Measurements from ENCODE around the gene ATP1A1. TPM values are rescaled to one million over a fixed set of nuclear protein-coding genes. Genes with fewer than 3 reads are reported as not detected.
A peak's percentile ranks its signal among the peaks of the same experiment; 100 is the strongest.

ATP1A1 gene
- total and polyA plus RNA-seq, 9 of the 15 experiments (the other 6 are each of a cell fraction or from before 2014, with no cell fraction given): 99.3 to 513 (median 234) TPM

DNA sequence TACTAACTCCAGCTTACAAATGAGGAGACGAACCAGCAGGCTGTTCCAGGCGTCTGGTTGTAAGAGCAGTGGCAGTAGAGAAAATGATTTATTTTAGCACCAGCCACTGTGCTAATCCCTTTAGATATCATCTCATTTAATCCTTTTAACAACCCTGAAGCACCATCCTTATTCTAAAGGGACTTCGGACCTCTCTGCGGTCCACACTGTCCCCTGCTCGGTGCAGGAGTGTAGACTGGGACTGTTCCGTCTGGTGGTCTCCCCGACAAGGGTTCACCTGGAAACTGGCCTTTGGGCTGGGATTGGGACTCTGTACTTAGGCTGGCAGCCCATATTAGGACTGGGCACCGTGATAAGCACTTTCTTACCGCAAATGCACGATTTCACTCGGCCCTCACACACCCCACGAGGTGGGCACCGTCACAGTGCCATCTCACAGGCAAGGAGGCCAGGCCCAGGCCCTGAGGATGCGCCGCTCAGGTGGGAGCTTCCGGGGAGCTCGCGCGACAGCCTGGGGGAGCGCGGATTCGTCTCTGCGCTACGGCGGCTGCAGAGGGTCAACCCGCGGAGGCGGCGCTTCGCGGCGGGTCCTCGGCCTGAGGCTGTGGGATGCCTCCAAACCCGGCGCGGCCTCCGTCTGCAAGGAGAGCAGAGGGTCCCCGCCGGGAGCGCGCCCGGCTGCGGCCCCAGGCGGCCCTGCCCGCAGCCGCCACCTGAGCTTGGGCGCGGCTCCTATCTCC is 45.2 kb downstream of the ATP1A1 start (continued):
- TF ChIP-seq, protein P1, sequence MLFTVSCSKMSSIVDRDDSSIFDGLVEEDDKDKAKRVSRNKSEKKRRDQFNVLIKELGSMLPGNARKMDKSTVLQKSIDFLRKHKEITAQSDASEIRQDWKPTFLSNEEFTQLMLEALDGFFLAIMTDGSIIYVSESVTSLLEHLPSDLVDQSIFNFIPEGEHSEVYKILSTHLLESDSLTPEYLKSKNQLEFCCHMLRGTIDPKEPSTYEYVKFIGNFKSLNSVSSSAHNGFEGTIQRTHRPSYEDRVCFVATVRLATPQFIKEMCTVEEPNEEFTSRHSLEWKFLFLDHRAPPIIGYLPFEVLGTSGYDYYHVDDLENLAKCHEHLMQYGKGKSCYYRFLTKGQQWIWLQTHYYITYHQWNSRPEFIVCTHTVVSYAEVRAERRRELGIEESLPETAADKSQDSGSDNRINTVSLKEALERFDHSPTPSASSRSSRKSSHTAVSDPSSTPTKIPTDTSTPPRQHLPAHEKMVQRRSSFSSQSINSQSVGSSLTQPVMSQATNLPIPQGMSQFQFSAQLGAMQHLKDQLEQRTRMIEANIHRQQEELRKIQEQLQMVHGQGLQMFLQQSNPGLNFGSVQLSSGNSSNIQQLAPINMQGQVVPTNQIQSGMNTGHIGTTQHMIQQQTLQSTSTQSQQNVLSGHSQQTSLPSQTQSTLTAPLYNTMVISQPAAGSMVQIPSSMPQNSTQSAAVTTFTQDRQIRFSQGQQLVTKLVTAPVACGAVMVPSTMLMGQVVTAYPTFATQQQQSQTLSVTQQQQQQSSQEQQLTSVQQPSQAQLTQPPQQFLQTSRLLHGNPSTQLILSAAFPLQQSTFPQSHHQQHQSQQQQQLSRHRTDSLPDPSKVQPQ (CRISPR knock-in tag; IDR thresholded peaks at IDR 0.05; ENCODE audit: borderline replicate concordance): no peak
- TF ChIP-seq LARP7 (IDR thresholded peaks at IDR 0.05) (0 out of 2 replicates have a peak, but pooled peaks have one; percentile 30), PCBP1 (IDR thresholded peaks at IDR 0.05; ENCODE audit: low read depth, low read length, poor library complexity, severe bottlenecking) (peak; percentile 58), NFIC (IDR thresholded peaks at IDR 0.05) (0 out of 2 replicates have a peak, but pooled peaks have one; percentile 14), MAFF (IDR thresholded peaks at IDR 0.05; ENCODE audit: low read length) (no peak), ZNF347 (CRISPR knock-in tag; IDR thresholded peaks at IDR 0.05; ENCODE audit: low read depth) (no peak), PTRF (tag; IDR thresholded peaks at IDR 0.05) (no peak), FOXJ3 (CRISPR knock-in tag; IDR thresholded peaks at IDR 0.05) (no peak), ZKSCAN1 (IDR thresholded peaks at IDR 0.05; ENCODE audit: low read depth, low read length) (no peak; the same call in 1 of the 2 replicates), ZNF184 (CRISPR knock-in tag; IDR thresholded peaks at IDR 0.05) (no peak), XRCC5 (IDR thresholded peaks at IDR 0.05; ENCODE audit: low read depth, low read length) (peak; percentile 47; the same call in 1 of the 2 replicates), NUFIP1 (IDR thresholded peaks at IDR 0.05; ENCODE audit: partially characterized antibody) (no peak), RB1 (IDR thresholded peaks at IDR 0.05; ENCODE audit: low read depth) (peak; percentile 68; the same call in 1 of the 2 replicates), YY1 (IDR thresholded peaks at IDR 0.05; ENCODE audit: borderline replicate concordance in 1 of 3, control insufficient read depth in 1 of 3, extremely low read depth in 1 of 3, insufficient read depth in 3 of 3, insufficient read length in 1 of 3, insufficient replicate concordance in 2 of 3, low read depth in 1 of 3, low read length in 2 of 3) (peak in 2 of 3 experiments; percentile 5 to 57), SRSF7 (optimal IDR thresholded peaks at IDR 0.05; ENCODE audit: low read depth, low read length) (no peak)
- TF ChIP-seq, protein P2, sequence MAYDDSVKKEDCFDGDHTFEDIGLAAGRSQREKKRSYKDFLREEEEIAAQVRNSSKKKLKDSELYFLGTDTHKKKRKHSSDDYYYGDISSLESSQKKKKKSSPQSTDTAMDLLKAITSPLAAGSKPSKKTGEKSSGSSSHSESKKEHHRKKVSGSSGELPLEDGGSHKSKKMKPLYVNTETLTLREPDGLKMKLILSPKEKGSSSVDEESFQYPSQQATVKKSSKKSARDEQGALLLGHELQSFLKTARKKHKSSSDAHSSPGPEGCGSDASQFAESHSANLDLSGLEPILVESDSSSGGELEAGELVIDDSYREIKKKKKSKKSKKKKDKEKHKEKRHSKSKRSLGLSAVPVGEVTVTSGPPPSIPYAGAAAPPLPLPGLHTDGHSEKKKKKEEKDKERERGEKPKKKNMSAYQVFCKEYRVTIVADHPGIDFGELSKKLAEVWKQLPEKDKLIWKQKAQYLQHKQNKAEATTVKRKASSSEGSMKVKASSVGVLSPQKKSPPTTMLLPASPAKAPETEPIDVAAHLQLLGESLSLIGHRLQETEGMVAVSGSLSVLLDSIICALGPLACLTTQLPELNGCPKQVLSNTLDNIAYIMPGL (CRISPR knock-in tag; IDR thresholded peaks at IDR 0.05): peak; percentile 82
- TF ChIP-seq, protein P3, sequence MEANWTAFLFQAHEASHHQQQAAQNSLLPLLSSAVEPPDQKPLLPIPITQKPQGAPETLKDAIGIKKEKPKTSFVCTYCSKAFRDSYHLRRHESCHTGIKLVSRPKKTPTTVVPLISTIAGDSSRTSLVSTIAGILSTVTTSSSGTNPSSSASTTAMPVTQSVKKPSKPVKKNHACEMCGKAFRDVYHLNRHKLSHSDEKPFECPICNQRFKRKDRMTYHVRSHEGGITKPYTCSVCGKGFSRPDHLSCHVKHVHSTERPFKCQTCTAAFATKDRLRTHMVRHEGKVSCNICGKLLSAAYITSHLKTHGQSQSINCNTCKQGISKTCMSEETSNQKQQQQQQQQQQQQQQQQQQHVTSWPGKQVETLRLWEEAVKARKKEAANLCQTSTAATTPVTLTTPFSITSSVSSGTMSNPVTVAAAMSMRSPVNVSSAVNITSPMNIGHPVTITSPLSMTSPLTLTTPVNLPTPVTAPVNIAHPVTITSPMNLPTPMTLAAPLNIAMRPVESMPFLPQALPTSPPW (CRISPR knock-in tag; IDR thresholded peaks at IDR 0.05): no peak; the same call in 1 of the 2 replicates
- TF ChIP-seq, protein P4, sequence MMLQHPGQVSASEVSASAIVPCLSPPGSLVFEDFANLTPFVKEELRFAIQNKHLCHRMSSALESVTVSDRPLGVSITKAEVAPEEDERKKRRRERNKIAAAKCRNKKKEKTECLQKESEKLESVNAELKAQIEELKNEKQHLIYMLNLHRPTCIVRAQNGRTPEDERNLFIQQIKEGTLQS (IDR thresholded peaks at IDR 0.05): no peak
- TF ChIP-seq, protein P4 (CRISPR knock-in tag; conservative IDR thresholded peaks at IDR 0.05): peak; percentile 59; the same call in 1 of the 2 replicates
